Activated CD4-positive, alpha-beta T cell treated with anti-CD3 and anti-CD28 coated beads, Interleukin-2, Interleukin-6, amounts not matched to agents 100 ng/mL and 50 ng/mL, durations not matched to agents 16 hours and 8 hours (primary cell): ENCODE measurements around the gene PSG7.
"Not testable (repeated sequence)": the region's sequence is repeated elsewhere in the genome, so short reads cannot be mapped to it uniquely, and the experiment has no call there.

Experiments used
- DNase-seq: peaks from one replicate; pipeline ENCODE4 v3.0.0-alpha.2; 2020

Gene PSG7

GRCh38 chr19:42937107-42937506, at the start of gene PSG7:
Gene PSG7 (minus strand): TSS chr19:42937207. CDS start chr19:42937076, 131 bp downstream.
- not testable (repeated sequence) for DNase-seq

- no peak for DNase-seq
Observed at GRCh38 chr19:42985588-42985987, 48.6 kb upstream of the PSG7 start.

- not testable (repeated sequence) for DNase-seq
Observed at GRCh38 chr19:42982111-42982510, 45.1 kb upstream of the PSG7 start.

GRCh38 chr19:42971451-42971850, 34.4 kb upstream of the PSG7 start:
- DNase-seq, result not testable (repeated sequence)

- DNase-seq, result no peak
Observed at GRCh38 chr19:42965176-42965575, 28.2 kb upstream of the PSG7 start.

GRCh38 chr19:42961119-42961518, 24.1 kb upstream of the PSG7 start:
- DNase-seq, result no peak

GRCh38 chr19:42952126-42952525, 15.1 kb upstream of the PSG7 start:
- not testable (repeated sequence) for DNase-seq

GRCh38 chr19:42951476-42951875, 14.5 kb upstream of the PSG7 start:
- not testable (repeated sequence) for DNase-seq

- peak; percentile 16 for DNase-seq
Observed at GRCh38 chr19:42942187-42942789, 5.3 kb upstream of the PSG7 start.

- DNase-seq, result not testable (repeated sequence)
Observed at GRCh38 chr19:42934726-42935125, 2.3 kb downstream of the PSG7 start.

- not testable (repeated sequence) for DNase-seq
Observed at GRCh38 chr19:42934183-42934582, 2.8 kb downstream of the PSG7 start.

GRCh38 chr19:42933412-42933811, 3.6 kb downstream of the PSG7 start:
- DNase-seq, result not testable (repeated sequence)

GRCh38 chr19:42932485-42933101, 4.4 kb downstream of the PSG7 start:
- not testable (repeated sequence) for DNase-seq

- peak; percentile 53 for DNase-seq
Observed at GRCh38 chr19:42930214-42930613, 6.8 kb downstream of the PSG7 start.

- no peak for DNase-seq
Observed at GRCh38 chr19:42928896-42929295, 8.1 kb downstream of the PSG7 start.

GRCh38 chr19:42926781-42927180, 10.2 kb downstream of the PSG7 start:
- no peak for DNase-seq

GRCh38 chr19:42923106-42923505, 13.9 kb downstream of the PSG7 start:
- peak; percentile 46 for DNase-seq

GRCh38 chr19:42920971-42921370, 16.0 kb downstream of the PSG7 start:
- not testable (repeated sequence) for DNase-seq

- no peak for DNase-seq
Observed at GRCh38 chr19:42919757-42920079, 17.3 kb downstream of the PSG7 start.

- not testable (repeated sequence) for DNase-seq
Observed at GRCh38 chr19:42919070-42919756, 17.8 kb downstream of the PSG7 start.

- DNase-seq, result not testable (repeated sequence)
Observed at GRCh38 chr19:42918377-42919069, 18.5 kb downstream of the PSG7 start.

GRCh38 chr19:42917634-42918033, 19.4 kb downstream of the PSG7 start, which contains the start of gene PSG6:
Gene PSG6 (minus strand): TSS chr19:42917894. CDS start chr19:42917792, 102 bp downstream.
- not testable (repeated sequence) for DNase-seq

- not testable (repeated sequence) for DNase-seq
Observed at GRCh38 chr19:42916931-42917330, 20.1 kb downstream of the PSG7 start.
